ENCODE measurements around the gene IQCK.

The IQCK gene

DNA sequence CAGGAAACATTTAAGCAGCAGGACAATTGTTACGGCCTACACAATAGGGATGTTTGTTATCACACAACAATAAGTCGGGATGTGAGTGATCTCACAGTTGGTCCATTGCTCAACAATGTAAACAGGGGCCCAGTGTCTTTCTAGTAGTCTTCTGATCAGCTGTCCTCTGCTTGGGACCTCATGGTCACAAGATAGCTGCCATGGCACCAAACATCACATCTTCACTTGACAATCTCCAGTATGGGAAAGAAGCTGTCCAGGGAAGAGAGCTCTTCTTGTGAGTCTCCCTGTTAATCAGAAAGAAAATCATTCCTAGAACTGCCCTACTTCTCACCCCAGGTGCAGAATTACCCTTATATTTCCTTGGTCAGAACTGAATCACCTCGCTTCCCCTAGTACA lies 172.8 kb downstream of the IQCK start:
- DNase-seq, result no peak

DNA sequence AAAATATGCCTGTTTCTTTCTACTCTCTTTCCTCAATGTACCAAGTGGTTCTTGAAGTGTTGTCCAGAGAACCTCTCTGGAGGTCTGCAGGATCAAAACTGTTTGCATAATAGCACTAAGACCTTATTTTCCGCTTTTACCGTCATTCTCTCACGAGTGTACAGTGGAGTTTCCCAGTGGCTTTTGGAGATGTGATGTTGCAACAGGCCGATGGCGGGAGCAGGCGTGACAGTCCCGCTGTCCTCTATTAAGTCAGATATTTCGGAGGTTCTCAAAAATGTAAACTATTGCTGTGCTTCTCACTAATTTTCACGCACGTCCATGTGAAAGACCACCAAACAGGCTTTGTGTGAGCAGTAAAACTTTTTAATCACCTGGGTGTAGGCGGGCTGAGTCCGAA lies 174.8 kb downstream of the IQCK start:
- DNase-seq, result no peak

DNA sequence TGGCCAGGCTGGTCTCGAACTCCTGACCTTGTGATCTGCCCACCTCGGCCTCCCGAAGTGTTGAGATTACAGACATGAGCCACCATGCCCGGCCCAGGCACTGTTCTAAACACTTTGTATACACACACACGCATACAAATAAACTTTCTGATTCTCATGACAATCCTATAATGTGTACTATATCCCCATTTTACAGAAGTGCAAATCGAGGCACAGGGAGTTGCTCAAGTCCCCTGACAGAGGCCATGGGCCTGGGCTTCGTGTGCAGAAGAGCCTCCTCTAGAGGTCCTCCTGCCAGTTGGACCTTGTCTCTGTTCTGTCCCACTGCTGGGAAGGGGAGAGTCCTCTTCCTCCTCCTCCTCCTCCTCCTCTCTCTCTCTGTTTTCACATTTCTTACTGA lies 176.5 kb downstream of the IQCK start:
- DNase-seq, result no peak

GRCh38 chr16:19896951-19897350 lies 178.9 kb downstream of the IQCK start:
- DNase-seq, result no peak

DNA sequence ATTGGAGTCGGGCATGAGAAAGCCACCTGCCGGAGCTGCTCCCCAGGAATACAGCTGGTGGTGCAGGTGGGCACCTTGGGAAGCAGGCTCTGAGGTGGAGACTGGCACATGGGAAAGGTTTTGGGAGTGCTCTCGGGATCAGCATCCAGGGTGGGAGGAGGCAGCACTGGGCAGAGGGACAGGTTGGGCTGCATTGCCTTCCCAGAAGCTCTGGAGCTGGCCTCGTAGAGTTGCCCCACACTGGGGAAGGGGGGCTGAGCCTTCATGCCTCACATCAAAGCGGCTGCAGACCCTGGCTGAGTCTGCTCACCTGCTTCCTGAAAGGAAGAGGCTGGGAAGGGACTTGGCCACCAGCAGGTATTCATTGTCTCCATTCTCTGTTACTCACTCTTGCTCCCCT lies 180.1 kb downstream of the IQCK start:
- no peak for DNase-seq

DNA sequence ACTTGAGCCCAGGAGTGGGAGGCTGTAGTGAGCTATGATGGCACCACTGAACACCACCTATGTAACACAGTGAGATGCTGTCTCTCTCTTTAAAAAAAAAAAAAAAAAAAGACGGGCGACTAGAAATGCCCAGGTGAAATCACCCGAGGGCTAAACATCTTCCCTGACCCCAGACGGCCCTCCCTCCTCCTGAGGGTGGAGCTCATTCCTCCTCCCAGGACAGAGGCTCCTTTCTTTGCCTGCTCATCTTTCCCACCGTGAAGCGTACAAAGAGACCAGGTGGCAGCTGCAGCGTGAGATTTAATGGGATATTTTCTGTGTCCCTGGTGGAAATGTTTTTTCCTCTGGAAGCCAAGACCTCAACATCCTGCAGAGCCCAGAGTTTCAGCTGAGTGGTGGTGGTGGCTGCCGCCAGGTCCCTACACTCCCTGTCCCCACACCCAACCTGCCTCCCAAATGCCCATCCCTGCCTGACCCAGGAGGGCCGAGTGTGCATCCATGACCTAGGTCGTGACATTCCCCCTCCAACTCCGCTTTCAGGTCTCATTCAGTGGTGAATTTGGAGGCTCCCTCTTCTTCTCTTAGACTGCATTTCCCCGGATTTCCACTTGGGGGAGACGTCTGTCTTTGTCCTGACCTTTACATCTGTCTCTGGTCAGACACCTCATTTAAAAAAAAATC lies 181.0 kb downstream of the IQCK start:
- peak; percentile 44 for DNase-seq

DNA sequence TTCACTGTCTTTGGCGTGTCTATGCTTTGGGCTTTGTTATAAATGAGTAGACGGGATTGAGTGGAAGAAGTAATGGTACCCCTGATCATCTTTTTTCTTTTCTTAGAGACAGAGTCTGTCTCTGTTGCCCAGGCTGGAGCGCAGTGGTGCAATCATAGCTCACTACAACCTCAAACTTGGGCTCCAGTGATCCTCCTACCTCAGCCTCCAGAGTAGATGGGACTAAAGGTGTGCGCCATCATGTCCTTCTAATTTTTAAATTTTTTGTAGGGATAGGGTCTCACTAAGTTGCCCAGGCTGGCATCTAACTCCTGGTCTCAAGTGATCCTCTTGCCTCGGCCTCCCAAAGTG lies 181.5 kb downstream of the IQCK start:
- DNase-seq, result no peak

DNA sequence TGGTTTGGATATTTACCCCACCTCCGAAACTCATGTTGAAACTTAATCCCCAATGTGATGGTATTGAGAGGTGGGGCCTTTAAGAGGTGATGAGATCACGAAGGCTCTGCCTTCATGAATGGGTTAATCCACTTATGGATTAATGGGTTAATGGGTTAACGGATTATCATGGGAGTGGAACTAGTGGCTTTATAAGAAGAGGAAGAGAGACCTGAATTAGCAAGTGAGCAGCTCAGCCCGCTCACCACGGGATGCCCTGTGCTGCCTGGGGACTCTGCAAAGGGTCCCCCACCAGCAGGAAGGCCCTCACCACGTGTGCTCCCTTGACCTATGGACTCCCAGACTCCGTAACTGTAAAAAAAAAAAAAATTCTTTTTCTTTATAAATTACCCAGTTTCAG lies 183.1 kb downstream of the IQCK start:
- DNase-seq, result no peak

- peak; percentile 38 for DNase-seq
These were observed 189.3 kb downstream of the IQCK start for GRCh38 chr16:19907161-19907992.

All from NCI-H1694 treated with DMSO at 0.1 percent for 48 hours (cell line).